ENCODE measurements around the gene MAP3K6.

DNA sequence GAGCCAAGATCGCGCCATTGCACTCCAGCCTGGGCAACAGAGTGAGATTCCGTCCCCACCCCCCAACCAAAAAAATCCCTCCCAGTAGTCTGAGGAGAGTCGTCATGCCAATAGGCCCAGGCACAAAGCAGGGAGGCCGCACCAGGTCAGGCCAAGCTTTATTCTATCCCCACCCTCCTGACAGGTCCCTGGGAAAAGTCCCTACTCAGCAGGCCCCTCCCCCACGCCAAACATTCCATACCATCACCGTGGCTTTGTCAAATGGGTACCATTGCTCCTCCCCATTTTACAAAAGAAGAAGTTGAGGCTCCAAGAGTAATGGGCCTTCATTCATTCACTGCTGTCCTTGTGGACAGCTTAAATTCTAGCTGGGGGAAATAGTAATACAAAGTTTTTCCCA, 31.0 kb upstream of the MAP3K6 start:
- TF ChIP-seq, protein P1, sequence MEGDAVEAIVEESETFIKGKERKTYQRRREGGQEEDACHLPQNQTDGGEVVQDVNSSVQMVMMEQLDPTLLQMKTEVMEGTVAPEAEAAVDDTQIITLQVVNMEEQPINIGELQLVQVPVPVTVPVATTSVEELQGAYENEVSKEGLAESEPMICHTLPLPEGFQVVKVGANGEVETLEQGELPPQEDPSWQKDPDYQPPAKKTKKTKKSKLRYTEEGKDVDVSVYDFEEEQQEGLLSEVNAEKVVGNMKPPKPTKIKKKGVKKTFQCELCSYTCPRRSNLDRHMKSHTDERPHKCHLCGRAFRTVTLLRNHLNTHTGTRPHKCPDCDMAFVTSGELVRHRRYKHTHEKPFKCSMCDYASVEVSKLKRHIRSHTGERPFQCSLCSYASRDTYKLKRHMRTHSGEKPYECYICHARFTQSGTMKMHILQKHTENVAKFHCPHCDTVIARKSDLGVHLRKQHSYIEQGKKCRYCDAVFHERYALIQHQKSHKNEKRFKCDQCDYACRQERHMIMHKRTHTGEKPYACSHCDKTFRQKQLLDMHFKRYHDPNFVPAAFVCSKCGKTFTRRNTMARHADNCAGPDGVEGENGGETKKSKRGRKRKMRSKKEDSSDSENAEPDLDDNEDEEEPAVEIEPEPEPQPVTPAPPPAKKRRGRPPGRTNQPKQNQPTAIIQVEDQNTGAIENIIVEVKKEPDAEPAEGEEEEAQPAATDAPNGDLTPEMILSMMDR (IDR thresholded peaks at IDR 0.05), result no peak
- TF ChIP-seq POLR2A (IDR thresholded peaks at IDR 0.05), result no peak
